Uterus (tissue), 2 donors: Measurements from ENCODE around the gene HSD17B4.
"Not testable (repeated sequence)": the region's sequence is repeated elsewhere in the genome, so short reads cannot be mapped to it uniquely, and the experiment has no call there.

ENCODE experiments used
- CTCF ChIP-seq, 4 experiments: fragments of 200-600 bp in 2 of 4; fragments of 450-650 bp in 2 of 4; sonication (generic) in 2 of 4; IDR thresholded peaks; one replicate each; pipeline ENCODE4 v1.5.1; 2016 to 2019; ENCODE audit warnings: antibody characterized with exemption in 4 of 4, mild to moderate bottlenecking in 2 of 4, moderate library complexity in 1 of 4
- POLR2A ChIP-seq, 2 donors: fragments of 450-650 bp; IDR thresholded peaks; one replicate each; pipeline ENCODE4 v1.6.1; 2016; ENCODE audit warnings: antibody characterized with exemption in 2 of 2, mild to moderate bottlenecking in 1 of 2, moderate library complexity in 1 of 2

DNA sequence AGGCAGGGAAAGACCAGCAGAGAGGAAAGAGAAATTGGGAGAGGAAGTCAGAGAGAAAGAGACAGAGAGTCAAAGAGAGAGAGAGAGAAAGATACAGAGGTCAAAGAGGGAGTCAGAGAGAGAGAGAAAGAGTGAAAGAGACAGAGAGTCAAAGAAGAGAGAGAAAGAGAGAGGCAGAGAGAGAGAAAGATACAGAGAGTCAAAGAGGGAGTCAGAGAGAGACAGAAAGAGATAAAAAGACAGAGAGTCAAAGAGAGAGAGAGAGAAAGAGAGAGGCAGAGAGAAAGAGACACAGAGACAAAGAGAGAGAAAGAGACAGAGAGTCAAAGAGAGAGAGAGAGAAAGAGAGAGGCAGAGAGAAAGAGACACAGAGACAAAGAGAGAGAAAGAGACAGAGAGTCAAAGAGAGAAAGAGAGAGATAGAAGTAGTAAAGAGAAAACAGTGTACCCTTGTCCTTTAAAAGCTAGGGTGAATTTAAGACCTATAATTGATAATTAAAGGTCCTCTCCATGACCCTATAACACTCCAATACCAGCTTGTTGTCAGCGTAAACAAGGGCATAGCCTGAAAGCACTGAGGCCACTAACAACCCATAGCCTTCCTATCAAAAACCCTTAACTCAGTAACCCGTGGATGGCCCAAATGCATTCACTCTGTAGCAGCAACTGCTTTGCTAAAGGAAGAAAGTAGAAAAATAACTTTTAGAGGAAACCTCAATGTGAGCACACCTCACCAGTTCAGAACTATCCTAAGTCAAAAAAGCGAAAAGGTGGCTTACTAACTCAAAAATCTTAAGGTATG, 14.3 kb upstream of the HSD17B4 start:
- TF ChIP-seq CTCF, POLR2A (IDR thresholded peaks at IDR 0.05): not testable (repeated sequence)
